Thyroid gland (tissue), 4 donors: ENCODE data around the gene TROAP.

Experiments used
- CTCF ChIP-seq, 6 experiments: fragments of 200-600 bp in 3 of 6; fragments of 450-650 bp in 3 of 6; sonication (generic) in 3 of 6; IDR thresholded peaks; one replicate each; pipeline ENCODE4 v1.5.1; 2016 to 2019; ENCODE audit warnings: antibody characterized with exemption in 6 of 6, mild to moderate bottlenecking in 2 of 6, inconsistent platforms in 1 of 6, moderate library complexity in 1 of 6
- POLR2A ChIP-seq, 2 donors: fragments of 450-650 bp; IDR thresholded peaks; one replicate each; pipeline ENCODE4 v1.6.1; 2017; ENCODE audit warnings: antibody characterized with exemption in 2 of 2, mild to moderate bottlenecking in 2 of 2, moderate library complexity in 1 of 2

GRCh38 chr12:49331380-49332222 lies 8.5 kb downstream of the TROAP start:
- TF ChIP-seq CTCF (IDR thresholded peaks at IDR 0.05) (peak; percentile 78 to 97 (median 90)), POLR2A (IDR thresholded peaks at IDR 0.05) (no peak)
